OCI-LY3 (cell line): ENCODE measurements around the gene CLEC4F.

ENCODE experiments used
- H2AFZ ChIP-seq: fragments of 200-600, 300-600 bp; shearing (Covaris generic); 2 replicates; pipeline ENCODE4 v1.6.0; 2014; ENCODE audit warnings: antibody characterized with exemption, low read depth, low read length
- H3K27ac ChIP-seq: fragments of 200-600, 300-600 bp; sonication (generic); 2 replicates; pipeline ENCODE4 v1.5.1; 2014; ENCODE audit warnings: mild to moderate bottlenecking, low read length, moderate library complexity, mixed read lengths
- H3K27me3 ChIP-seq: fragments of 200-600, 300-600 bp; sonication (generic); 2 replicates; pipeline ENCODE4 v1.6.1; 2014; ENCODE audit warnings: low read depth, low read length, mixed read lengths
- H3K36me3 ChIP-seq: fragments of 200-600, 300-600 bp; sonication (generic); replicated peaks from 2 replicates; pipeline ENCODE3; 2014; ENCODE audit warnings: low read depth, low read length, mixed read lengths
- H3K4me1 ChIP-seq: fragments of 300-600, 200-600 bp; sonication (generic); 2 replicates; pipeline ENCODE4 v1.6.1; 2014; ENCODE audit warnings: low read length, mixed read lengths
- H3K4me2 ChIP-seq: fragments of 200-600, 300-600 bp; sonication (generic); 2 replicates; pipeline ENCODE4 v1.6.1; 2014; ENCODE audit warnings: low read length, mixed read lengths
- H3K4me3 ChIP-seq: fragments of 300-600, 200-600 bp; sonication (generic); 2 replicates; pipeline ENCODE4 v1.5.1; 2014; ENCODE audit warnings: antibody characterized with exemption, mild to moderate bottlenecking, low read length, moderate library complexity
- H3K79me2 ChIP-seq: fragments of 300-600, 200-600 bp; shearing (Covaris generic); 2 replicates; pipeline ENCODE4 v1.6.1; 2014; ENCODE audit warnings: mild to moderate bottlenecking, low read length, mixed read lengths
- H3K9ac ChIP-seq: fragments of 300-600, 200-600 bp; shearing (Covaris generic); 2 replicates; pipeline ENCODE4 v1.6.0; 2014; ENCODE audit warnings: mild to moderate bottlenecking, low read length, moderate library complexity
- H3K9me3 ChIP-seq: fragments of 200-600, 300-600 bp; shearing (Covaris generic); 2 replicates; pipeline ENCODE4 v1.6.1; 2014; ENCODE audit warnings: low read length, mixed read lengths; ENCODE audit not compliant: insufficient read depth
- H4K20me1 ChIP-seq: fragments of 200-600, 300-600 bp; sonication (generic); 2 replicates; pipeline ENCODE4 v1.6.1; 2016; ENCODE audit warnings: low read length, mixed read lengths; ENCODE audit not compliant: insufficient read depth
- EZH2phosphoT487 ChIP-seq: fragments of 200-600 bp; shearing (Covaris generic); IDR thresholded peaks from 2 replicates; pipeline ENCODE4 v1.6.1; 2018; ENCODE audit warnings: antibody characterized with exemption, mixed run types, low read depth
- TF ChIP-seq, protein P1 (sequence below): fragments of 200-600, 300-600 bp; sonication (generic); IDR thresholded peaks from 2 replicates; pipeline ENCODE4 v1.5.1; 2014; ENCODE audit warnings: antibody characterized with exemption, low read length, low read depth

Gene CLEC4F

GRCh38 chr2:70822843-70823242, 2.4 kb upstream of the CLEC4F start:
- Histone ChIP-seq H3K4me1 (no peaks in the 10 kb centered on the region), H3K9me3 (no peaks in the 10 kb centered on the region), H2AFZ (no peak overlapping the region), H3K79me2 (no peaks in the 10 kb centered on the region), H3K4me2 (no peak overlapping the region), H3K9ac (no peak overlapping the region), H3K4me3 (no peak overlapping the region), H4K20me1 (no peaks in the 10 kb centered on the region), H3K27me3 (0 out of 2 replicates have a peak, but pooled peaks cover 4% of the 10 kb centered on the region), H3K36me3 (no peaks in the 10 kb centered on the region), H3K27ac (no peak overlapping the region)
- TF ChIP-seq EZH2phosphoT487 = no peak
- TF ChIP-seq, protein P1, sequence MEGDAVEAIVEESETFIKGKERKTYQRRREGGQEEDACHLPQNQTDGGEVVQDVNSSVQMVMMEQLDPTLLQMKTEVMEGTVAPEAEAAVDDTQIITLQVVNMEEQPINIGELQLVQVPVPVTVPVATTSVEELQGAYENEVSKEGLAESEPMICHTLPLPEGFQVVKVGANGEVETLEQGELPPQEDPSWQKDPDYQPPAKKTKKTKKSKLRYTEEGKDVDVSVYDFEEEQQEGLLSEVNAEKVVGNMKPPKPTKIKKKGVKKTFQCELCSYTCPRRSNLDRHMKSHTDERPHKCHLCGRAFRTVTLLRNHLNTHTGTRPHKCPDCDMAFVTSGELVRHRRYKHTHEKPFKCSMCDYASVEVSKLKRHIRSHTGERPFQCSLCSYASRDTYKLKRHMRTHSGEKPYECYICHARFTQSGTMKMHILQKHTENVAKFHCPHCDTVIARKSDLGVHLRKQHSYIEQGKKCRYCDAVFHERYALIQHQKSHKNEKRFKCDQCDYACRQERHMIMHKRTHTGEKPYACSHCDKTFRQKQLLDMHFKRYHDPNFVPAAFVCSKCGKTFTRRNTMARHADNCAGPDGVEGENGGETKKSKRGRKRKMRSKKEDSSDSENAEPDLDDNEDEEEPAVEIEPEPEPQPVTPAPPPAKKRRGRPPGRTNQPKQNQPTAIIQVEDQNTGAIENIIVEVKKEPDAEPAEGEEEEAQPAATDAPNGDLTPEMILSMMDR = no peak

GRCh38 chr2:70817284-70817954, 3.0 kb downstream of the CLEC4F start:
- Histone ChIP-seq H2AFZ (no peak overlapping the region), H3K4me3 (no peak overlapping the region), H3K27me3 (peaks cover 6% of the 10 kb centered on the region; the same call in 1 of the 2 replicates), H3K9ac (no peak overlapping the region), H3K4me2 (no peak overlapping the region), H3K79me2 (no peaks in the 10 kb centered on the region), H3K4me1 (no peaks in the 10 kb centered on the region), H3K36me3 (no peaks in the 10 kb centered on the region), H3K27ac (no peak overlapping the region), H4K20me1 (no peaks in the 10 kb centered on the region), H3K9me3 (no peaks in the 10 kb centered on the region)
- TF ChIP-seq, protein P1 = no peak
- no peak for TF ChIP-seq EZH2phosphoT487

DNA sequence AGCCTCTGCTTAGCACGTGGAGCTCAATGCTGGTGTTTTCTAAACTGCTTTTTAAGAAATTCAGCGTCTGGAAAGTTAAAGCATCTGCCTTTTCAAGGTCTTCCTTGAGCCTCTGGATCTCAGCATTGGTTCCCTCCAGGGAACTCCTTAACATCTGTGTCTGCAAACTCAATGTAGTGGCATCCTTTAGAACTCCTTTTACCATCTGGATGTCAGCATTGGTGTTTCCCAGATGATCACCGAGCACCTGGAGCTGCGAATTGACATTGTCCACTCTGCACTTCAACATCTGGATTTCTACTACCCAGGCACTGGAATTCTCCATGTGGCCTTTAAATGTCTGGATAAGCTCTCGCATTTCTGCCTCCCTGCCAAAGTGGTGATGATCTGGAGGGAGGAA, 3.7 kb downstream of the CLEC4F start:
- no peak for TF ChIP-seq EZH2phosphoT487
- TF ChIP-seq, protein P1 = no peak

DNA sequence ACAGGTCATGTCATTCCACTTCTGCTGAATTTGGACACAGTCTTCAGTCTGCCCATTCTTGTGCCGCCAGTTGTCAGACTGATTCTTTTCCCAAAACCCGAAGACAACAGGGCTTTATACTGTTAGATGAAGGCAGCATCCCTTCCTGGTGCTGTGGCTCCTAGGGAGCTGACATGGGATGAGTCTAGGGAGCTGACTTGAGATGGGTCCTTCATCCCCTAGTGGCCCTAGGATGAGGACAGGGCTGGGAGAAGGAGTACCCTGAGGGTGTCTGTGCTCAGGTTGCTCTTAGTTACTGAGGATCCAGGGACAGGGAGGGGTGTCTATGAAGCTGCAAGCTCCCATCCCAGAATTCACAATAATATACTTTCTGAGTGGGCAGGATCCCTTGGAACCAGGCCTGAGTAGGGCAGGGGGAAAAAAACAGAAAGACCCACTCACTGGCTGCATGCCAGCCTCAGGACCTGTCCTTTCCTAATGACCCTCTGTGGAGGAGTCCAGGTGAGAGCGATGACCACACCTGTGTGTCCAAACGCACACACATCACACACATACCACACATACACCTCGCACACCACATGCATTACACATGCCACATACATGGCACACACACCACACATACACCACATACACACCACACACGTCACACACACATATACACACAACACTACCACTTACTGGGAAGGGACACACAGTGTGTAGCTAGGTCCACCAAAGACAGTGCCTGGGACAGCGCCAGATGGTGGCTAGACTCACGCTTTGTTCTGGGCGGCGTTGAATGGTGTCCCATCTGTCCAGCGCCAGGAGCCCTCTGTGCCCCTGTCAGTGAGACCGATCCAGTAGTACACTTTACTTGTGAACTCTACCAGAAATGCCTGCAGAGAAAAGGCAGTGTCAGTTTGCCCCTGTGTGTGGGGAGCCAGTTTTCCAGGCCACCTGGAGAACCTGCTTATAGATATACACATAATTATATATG, 11.1 kb downstream of the CLEC4F start:
- TF ChIP-seq EZH2phosphoT487 = no peak
- TF ChIP-seq, protein P1 = no peak
- Histone ChIP-seq H3K4me2 (no peak overlapping the region), H3K36me3 (no peaks in the 10 kb centered on the region), H3K9me3 (no peaks in the 10 kb centered on the region), H3K27me3 (peaks cover 9% of the 10 kb centered on the region; the same call in 1 of the 2 replicates), H3K4me3 (no peak overlapping the region), H3K4me1 (no peaks in the 10 kb centered on the region), H2AFZ (no peak overlapping the region), H3K79me2 (no peaks in the 10 kb centered on the region), H4K20me1 (no peaks in the 10 kb centered on the region), H3K9ac (no peak overlapping the region), H3K27ac (no peak overlapping the region)

More for the DNA sequence above, 3.7 kb downstream of the CLEC4F start:
- Histone ChIP-seq H3K9ac (no peak overlapping the region), H3K27me3 (peaks cover 6% of the 10 kb centered on the region; the same call in 1 of the 2 replicates), H3K9me3 (no peaks in the 10 kb centered on the region), H3K27ac (no peak overlapping the region), H3K4me2 (no peak overlapping the region), H3K36me3 (no peaks in the 10 kb centered on the region), H3K4me1 (no peaks in the 10 kb centered on the region), H4K20me1 (no peaks in the 10 kb centered on the region), H2AFZ (no peak overlapping the region), H3K4me3 (no peak overlapping the region), H3K79me2 (no peaks in the 10 kb centered on the region)
